GM21529 (cell line): ENCODE results near the gene HMOX1.
"Not testable (repeated sequence)": the region's sequence is repeated elsewhere in the genome, so short reads cannot be mapped to it uniquely, and the experiment has no call there.

Source experiments
- ATAC-seq: cut with Tn5 transposase; IDR thresholded peaks from one replicate; pipeline ENCODE4 v1.9.1; 2021; ENCODE audit not compliant: unreplicated experiment

The HMOX1 gene

GRCh38 chr22:35349704-35350538, 31.0 kb upstream of the HMOX1 start:
- ATAC-seq, result no peak

GRCh38 chr22:35350539-35351503, 30.1 kb upstream of the HMOX1 start:
- peak; percentile 74 for ATAC-seq

GRCh38 chr22:35352214-35353111, 28.4 kb upstream of the HMOX1 start:
- no peak for ATAC-seq

GRCh38 chr22:35353318-35353717, 27.6 kb upstream of the HMOX1 start:
- no peak for ATAC-seq

- ATAC-seq, result no peak
Observed at GRCh38 chr22:35354068-35354467, 26.8 kb upstream of the HMOX1 start.

GRCh38 chr22:35357883-35358621, 22.8 kb upstream of the HMOX1 start:
- ATAC-seq, result no peak

GRCh38 chr22:35359380-35360065, 21.4 kb upstream of the HMOX1 start:
- no peak for ATAC-seq

- ATAC-seq, result no peak
Observed at GRCh38 chr22:35361001-35361558, 19.8 kb upstream of the HMOX1 start.

GRCh38 chr22:35363566-35364086, 17.3 kb upstream of the HMOX1 start:
- no peak for ATAC-seq

- not testable (repeated sequence) for ATAC-seq
Observed at GRCh38 chr22:35364230-35364629, 16.7 kb upstream of the HMOX1 start.

GRCh38 chr22:35367331-35367886, 13.5 kb upstream of the HMOX1 start:
- ATAC-seq, result no peak

GRCh38 chr22:35368386-35368785, 12.5 kb upstream of the HMOX1 start:
- ATAC-seq, result no peak

GRCh38 chr22:35369996-35370395, 10.9 kb upstream of the HMOX1 start:
- no peak for ATAC-seq

- no peak for ATAC-seq
Observed at GRCh38 chr22:35373781-35374180, 7.1 kb upstream of the HMOX1 start.

- ATAC-seq, result no peak
Observed at GRCh38 chr22:35375031-35375430, 5.9 kb upstream of the HMOX1 start.

- ATAC-seq, result no peak
Observed at GRCh38 chr22:35375526-35375925, 5.4 kb upstream of the HMOX1 start.

- ATAC-seq, result peak; percentile 67
Observed at GRCh38 chr22:35376728-35377472, 4.0 kb upstream of the HMOX1 start.

- no peak for ATAC-seq
Observed at GRCh38 chr22:35377735-35378134, 3.2 kb upstream of the HMOX1 start.
